HG03571 (cell line): ENCODE measurements around the gene TBL3.
A peak's percentile ranks its signal among the peaks of the same experiment; 100 is the strongest.
"Not testable (repeated sequence)": the region's sequence is repeated elsewhere in the genome, so short reads cannot be mapped to it uniquely, and the experiment has no call there.

Source experiments
- ATAC-seq: cut with Tn5 transposase; IDR thresholded peaks from one replicate; pipeline ENCODE4 v1.9.1; 2021; ENCODE audit not compliant: unreplicated experiment

Gene TBL3

DNA sequence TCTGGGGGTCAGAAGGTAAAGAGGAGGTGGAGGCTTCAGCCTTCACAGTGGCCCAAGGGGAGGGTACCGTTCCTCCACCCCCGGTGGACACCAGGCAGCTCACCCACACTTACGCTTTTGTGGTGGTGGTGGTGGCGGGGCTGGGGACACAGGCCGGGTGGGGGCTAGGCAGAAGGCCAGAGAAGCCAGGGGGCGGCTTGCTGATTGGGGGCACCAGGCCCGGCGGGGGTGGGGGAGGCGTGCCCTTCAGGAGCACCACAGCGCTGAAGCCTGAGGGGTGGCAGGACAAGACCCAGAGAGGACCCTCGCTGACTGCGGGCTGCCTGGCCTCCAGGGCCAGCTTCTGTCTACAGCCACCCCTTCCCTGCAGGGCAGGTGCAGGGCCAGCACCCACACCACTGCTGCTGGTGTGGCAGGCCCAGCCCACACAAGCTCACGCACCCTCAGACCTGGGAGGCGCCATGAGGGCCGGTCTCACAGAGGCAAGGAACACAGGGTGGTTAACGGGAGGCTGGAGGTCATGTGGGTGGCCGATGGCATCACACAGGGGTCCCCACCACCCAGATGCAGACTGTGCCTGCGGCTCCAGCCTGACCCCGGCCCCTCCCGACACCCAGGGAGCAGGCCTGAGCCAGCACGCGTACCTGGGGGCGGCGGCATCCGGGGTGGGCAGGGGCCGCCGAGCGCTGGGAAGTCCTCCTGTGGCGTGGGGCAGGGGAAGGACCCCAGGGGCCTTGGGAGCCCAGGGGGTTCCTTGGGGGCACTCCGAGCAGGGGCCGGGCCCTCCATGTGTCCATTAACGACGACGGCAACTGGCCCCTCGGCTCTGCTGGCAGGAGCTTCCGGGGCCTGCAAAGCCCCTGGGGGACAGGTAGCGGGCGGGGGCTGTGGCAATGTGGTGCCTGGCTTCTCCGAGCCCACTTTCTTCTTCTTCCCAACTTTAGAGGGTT lies 27.3 kb downstream of the TBL3 start:
- no peak for ATAC-seq

DNA sequence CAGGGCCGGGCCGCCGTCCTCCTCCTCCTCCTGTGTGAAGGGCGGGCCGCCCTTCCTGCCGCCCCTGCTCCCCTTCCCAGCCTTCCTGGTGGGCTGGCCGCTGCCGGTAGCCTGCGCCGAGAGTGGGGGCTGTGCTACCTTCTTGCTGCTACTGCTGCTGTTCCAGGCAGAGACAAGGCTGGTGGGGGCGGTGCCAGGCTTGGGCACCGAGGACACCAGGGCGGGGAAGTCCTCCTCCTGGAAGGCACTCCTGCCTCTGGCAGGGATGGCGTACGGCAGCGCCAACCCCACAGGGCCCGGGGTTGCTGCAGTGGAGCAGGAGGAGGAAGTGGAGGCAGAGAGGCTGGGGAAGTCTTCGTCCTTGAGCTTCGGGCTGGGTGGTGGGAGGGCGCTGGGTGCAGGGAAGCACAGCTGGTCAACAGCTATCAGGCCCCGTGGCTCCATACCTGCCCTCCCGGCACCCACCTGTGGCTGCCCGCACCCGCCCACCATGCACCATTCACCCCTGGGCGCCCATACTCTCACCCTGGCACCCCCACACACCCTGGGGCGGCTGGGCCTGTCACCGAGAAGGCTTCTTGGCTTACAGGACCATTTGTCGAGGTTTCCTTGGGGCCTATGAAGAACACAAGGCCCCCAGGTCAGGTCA lies 28.1 kb downstream of the TBL3 start:
- no peak for ATAC-seq

DNA sequence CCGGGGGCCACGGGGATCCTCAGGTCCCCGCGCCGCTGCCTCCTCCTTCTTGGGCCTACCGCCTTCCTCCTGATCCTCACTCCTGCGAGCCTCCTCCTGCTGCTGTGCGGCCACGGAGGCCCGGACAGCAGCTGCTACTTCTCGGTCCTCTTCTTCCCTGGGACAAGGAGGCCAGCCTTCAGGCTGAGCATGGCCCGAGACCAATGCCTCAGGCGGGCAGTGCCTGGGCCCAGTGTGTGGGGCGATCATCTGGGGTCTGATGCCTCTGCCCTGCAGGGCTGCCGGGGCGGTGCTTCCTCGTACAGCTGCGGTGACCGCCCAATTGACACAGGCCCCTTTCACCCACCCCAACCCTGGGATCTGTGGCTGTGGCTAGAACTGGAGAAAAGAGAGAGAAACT lies 29.2 kb downstream of the TBL3 start:
- ATAC-seq: no peak

DNA sequence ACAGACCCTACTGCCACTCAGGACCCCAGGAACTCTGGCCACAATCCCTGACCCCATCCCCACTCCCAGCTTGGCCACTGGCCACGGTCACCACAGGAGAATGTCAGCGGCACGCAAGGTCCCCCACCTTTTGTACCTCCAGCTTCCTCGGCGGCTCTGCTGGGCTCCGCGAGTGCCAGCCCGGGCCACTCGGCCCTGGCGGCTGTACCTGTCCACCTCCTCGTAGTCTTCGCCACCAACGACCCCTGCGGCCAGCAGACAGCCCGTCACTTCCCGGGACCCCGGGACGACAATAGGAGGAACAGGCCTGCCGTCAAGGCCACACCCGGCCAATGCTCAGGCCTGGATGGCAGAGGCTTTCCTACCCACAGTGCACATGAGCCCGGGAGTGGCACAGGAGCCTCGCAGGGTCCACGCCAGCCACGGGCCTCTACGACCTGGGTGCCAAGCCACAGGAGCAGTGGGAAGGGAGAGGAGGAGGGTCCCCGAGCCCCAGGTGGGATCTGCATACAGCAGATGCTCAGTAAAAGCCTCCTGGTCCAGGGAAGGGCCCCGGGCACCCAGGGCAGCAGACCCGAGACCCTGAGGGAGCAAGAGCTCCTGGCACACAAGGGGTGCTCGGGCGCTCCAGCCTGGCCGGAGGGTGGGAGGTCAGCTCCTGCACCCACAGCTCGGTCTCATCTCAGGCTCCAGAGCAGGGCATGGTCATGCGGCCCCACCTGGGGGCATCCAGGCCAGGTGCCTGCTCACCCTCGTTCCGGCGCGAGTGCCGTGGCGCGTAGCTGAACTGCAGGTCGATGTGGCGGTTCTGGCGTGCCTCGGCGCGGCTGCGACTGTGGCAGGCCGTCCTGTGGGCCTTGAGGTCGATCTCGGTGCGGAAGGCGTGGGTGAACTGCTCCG lies 29.9 kb downstream of the TBL3 start:
- no peak for ATAC-seq

DNA sequence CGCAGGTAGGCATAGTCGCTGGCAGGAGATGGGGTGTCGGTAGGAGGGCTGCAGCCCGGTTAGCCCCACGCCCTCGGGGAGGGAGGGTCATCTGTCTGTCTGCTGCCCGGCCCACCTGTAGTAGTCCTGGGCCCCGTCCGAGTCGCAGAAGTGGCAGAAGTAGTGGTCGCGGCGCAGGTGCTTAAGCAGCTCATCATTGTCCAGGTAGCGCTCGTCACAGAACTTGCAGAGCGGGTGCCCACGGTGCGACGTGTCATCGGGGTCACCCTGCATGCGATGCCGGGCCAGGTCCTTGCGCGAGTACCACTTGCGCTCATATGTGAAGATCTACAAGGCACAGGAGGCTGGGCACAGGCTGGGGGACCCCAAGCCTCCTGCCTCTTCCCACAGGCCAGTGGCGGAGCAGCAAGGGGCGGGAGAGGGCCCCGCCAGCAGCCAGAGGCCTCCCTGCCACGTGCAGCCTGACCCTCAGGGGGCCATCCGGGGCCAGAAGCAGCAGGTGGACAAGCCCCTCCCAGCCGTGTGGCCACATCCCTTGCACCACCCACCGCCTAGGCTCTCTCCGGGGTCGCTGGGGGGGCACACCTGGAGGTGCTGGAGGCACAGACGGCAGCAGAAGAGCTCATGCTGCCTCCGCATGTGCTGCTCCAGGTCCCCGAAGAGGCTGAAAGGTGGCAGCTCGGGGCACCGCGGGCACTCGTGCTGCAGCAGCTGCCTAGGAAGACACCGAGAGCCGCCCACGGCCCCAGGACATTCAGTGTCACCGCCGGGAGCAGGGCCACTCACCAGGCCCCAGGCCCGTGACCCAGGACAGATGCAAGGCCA lies 30.8 kb downstream of the TBL3 start:
- ATAC-seq: no peak

DNA sequence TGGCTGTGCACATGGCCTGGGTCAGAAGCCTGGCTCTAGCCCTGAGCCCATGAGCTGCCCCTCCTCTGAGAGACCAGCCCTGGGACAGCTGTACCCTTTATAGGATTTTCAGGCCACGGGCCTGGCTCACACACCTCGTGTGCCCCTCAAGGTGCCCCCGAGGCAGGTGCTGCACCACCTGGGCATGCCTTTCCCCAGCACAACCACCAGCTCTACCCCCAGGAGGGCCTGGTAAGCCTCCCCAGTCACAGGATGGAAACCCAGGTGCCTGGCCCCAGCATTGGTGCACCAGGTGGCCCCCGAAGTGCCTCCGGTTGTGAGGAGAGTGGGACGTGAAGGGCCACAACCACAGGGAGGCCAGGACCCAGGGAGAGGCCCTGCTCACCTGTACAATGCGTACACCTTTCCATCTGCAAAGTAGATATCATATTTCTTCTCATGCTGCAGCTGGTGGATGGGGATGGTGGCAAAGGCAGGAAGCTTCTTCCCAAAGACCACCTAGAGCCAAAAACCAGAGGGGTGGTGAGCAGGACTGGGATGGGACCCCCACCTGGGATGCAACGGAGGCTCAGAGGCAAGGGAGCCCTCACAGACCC lies 31.5 kb downstream of the TBL3 start:
- no peak for ATAC-seq

DNA sequence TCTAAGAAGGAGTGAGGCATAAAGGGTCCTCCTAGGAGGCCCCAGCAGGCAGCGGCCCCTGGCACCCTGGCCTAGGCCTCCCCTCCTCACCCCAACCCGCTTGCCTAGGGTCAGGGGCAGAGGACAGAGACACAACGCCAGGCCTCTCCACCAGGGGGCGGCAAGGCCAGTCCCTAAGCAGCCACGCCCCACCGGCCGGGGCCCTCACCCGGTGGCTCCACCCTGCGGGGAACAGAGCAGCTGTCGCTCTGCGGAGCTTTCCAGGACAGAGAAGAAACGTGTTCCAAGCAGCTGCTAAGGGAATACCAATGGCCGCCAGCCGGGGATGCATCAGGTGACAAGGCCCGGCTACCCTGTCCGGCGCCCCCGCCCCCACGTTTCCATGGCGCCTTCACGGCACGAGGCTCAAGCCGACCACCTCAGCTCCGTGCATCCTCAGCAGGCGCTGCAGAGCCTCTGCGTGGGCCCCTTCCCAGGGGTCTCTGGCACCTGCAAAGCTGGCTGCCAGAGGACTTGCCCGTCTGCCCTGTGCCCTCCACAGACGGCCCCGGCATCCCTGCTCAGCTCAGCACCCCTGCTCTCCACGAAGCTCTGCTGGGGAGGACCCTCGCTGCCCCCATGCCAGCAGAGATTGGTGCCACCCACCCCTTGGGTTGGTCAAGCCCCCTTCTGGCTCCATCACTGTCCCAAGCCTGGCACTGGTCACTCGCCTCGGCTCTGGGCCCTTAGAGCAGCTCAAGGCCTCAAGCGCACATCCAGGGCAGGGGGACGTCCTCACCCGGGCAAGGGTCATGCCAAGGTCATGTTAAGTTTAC lies 32.2 kb downstream of the TBL3 start:
- ATAC-seq: peak; percentile 48

DNA sequence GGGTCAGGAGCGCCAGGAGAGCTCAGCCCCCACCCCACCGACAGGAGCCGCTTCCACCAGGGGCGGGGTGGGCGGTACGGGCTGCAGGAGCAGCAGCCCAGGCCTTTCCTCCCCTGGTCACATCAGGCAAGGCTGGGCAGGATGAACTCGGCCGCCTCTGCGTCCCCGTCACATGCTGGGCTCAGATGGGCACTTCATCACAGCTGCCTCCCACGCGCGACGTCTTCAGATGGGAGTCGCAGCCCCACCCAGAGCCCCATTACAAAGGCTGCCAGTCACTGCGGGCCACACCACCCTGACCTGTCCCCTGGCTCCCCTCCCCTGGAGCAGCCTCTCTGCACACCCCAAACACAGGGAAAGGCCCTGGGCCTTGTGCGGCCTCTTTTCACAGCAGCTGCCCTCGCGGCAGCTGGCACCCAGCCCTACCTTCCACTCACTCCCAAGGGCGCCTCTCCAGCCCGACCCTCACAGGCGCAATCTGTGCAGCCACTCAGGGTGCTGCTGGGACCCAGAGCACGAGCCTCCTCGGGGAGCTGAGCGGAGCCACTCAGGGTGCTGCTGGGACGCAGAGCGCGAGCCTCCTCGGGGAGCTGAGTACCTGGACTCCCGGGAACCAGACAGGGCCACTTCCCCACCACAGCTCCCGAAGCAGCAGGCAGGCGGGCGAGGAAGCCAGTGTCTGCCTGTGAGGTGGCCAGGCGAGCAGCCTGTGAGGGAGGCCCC lies 33.1 kb downstream of the TBL3 start:
- no peak for ATAC-seq

DNA sequence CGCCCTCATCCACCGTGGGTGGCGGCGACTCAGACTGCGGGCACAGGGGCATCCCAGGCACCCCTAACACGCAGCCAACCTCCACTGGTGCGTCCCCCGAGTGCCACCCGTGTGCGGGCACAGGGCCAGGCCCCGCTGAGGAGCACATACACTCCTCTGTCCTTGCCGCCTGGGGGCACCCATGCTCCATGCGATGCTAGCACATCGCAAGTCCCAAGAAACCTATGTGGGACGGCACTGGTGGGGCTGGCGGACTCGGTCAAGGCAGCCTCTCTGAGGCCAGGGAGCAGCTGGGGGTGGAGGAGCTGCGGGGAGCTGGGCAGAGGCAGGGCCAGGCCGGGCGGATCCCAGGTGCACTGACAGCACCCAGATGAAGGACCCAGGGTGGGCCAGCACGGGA lies 33.8 kb downstream of the TBL3 start:
- ATAC-seq: no peak

DNA sequence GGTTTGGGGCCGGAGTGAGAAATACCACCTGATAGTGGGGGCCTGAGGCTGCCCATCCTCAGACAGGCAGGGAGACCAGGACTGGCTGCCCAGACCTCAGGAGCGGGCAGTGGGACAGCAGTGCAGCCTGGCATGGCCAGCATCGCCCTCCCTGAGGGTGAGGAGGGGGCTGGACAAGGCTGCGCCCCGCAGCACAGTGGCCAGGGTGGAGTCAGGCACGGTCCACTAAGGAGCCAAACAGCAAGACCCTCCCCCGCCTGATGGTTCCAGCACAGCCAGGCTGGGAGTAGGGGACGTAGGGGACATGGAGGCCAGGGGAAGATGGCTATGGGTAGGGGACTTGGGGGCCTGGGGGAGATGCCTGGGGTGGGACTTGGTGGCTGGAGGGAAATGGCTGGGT lies 34.5 kb downstream of the TBL3 start:
- ATAC-seq: no peak

DNA sequence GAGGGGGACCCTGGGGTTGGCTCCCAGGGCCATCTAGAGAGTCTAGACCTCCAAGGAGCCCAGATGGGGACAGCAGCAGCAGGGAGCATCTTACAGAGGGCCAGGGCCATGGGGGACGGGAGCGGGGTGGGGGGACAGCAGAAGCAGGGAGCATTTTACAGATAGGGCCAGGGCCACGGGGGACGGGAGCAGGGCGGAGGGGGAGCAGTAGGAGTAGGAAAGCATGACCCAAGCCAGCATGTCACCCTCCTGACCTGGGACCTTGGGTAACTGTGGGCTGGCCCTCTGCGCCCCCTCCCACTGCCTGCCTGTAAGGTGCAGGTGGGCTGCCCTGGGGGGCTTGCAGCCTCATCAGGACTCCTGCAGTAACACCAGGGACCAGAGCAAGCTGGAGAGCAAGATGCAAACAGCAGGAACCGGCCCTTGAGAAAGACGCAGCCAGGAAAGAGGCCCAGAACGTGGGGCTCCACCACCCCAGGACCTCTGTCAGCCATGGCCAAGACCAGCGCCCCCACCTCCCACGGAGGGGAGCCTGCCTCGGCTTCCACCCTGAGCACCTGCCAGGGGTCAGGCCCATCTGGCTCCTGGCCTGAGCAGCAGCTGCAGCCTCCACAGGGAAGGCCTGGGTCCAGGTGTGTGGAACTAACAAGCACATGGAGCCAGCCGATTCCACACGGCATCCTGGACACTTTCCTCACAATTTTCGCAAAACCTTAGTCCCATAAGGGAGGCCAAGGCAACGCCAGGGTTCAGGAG lies 35.4 kb downstream of the TBL3 start:
- no peak for ATAC-seq

DNA sequence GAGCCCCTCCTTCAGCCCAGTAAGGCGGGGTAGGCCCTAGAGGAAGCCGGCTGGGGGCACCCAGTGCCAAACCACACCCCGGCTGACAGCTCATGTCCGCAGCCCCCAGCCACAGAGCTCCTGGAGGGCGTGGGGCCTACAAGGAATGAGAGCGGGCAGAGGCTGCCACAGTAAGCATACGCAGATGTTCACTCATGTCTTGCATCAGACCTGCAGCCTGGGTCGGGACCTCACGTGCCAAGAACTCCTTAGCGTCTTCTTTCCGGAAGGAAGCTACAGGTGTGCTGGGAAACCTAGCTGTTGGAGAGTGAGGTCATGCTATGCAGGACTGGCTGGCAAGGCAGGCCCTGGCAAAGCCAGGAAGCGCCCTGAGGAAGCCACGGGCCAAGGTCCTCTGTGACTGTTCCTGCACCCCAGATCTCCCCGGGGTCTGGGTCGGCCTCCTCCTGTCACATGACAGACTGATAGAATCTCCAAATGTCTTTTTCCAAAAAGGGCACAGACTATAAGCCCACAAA lies 36.2 kb downstream of the TBL3 start:
- no peak for ATAC-seq

DNA sequence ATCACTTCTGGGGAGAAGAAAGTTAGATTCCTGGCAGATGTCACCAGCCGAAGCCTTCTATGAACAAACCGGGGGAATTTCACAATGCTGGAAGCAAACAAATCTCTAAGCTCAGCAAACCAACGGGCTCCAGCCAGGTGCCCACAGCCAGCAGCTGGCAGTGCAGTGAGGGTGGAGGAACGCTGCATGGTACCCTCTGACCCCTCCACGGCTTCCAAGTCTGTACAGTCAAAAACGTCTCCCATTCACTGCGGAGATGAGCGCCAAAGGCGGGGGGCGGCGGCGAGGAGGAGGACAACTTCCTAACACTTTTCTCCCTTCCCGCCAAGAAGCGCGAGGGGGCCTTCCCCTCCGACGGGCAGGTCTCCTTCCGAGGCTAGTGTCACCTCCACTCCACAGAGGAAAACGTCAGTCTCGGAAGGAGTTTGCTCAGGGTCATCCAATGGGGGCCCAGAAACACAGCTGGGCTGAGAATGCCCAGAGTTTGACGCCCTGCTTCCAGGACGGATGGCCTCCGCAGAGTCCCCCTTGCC lies 36.8 kb downstream of the TBL3 start:
- no peak for ATAC-seq

DNA sequence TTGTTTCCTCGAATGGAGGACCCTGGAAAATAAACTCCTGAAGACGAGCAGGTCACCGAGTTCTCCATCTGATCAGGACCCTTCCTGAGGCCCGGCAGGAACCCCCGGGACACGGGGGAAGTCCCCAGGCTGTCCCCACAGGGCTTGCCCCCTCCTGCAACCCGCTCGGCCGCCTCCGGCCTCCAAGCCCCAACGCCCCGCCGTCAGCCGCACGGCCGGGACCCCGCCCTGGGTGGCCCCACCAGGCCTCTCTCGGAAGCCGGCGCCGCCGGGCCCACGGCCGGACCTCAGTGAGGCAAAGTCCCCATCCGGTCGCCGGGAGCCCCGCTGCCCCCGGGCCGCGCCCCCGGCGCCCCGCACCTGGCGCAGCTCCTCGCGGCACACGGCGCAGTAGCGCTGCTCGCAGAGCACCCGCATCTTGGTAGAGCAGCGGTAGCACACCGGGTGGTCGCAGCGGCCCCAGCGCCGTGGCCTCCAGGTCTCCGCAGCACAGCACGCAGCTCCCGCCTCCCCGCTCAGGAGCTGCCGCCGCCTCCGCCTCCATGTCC lies 37.4 kb downstream of the TBL3 start:
- peak; percentile 31 for ATAC-seq

DNA sequence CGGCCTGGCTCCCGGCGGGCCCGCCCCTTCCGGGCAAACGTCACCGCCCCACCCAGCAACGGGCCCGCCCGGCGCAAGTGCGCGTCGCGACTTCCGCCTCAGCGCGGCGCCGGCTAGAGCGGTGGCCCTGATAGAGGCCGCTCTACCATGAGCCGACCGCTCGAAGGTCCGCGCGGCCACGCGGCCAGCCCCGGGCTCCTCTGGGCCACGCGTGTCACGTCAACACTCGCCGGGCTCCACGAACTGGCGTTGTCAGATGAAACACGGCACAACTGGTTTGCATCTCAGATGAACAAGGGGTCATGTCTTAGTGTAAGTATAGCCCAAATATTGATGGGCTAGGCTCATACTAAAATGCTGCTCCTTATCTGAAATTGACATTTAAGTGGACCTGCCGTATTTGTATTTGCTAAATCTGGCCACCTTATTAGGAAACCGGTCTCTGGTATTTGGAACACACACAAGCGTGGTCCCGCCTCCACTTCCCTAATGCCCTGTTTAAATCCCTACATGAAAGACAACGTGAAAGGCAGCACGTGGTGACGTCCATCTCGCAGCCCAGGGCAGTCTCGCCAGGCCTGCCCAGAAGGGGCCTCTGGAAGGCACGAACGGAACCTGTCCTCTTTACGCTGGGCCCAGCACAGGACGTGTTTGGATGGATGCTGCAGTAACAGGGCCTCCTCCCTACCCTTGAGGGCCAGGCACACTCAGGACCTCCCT lies 38.1 kb downstream of the TBL3 start, which contains the start of gene ZNF598:
TSS of gene ZNF598 (minus strand) at position 31 of the 720 bp plus-strand sequence.
- peak; percentile 70 for ATAC-seq

DNA sequence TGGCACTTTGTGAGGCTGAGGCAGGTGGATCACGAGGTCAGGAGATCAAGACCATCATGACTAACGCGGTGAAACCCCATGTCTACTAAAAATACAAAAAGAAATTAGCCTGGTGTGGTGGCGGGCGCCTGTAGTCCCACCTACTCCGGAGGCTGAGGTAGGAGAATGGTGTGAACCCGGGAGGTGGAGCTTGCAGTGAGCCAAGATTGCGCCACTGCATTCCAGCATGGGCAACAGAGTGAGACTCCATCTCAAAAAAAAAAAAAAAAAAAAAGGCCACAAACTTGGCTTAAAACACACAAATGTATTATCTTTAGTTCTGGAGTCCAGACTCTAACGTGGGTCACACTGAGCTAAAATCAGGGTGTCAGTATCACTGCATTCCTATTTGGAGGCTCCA lies 39.9 kb downstream of the TBL3 start:
- ATAC-seq: not testable (repeated sequence)
